ENCODE measurements around the gene ZG16B.

- TF ChIP-seq CTCF (conservative IDR thresholded peaks at IDR 0.05; ENCODE audit: low read depth, low read length) (no peak), EZH2phosphoT487 (IDR thresholded peaks at IDR 0.05; ENCODE audit: borderline replicate concordance, low read length) (no peak), EZH2 (IDR thresholded peaks at IDR 0.05; ENCODE audit: low read length, unreplicated experiment) (no peak)
These were observed 222 bp downstream of the ZG16B start for GRCh38 chr16:2830355-2830695.

Measured in PC-3 (cell line).